SK-MEL-5 (cell line): Measurements from ENCODE around the gene SERP1. TPM values are rescaled to one million over a fixed set of nuclear protein-coding genes. Genes with fewer than 3 reads are reported as not detected.

Source experiments
- DNase-seq: peaks from one replicate; pipeline ENCODE4 v3.0.0-alpha.2; 2016; ENCODE audit warnings: low read depth, low spot score
- in situ Hi-C: cut with HindIII; loops from 2 replicates; pipeline ENCODE4 v1.10.0; 2016; ENCODE audit warnings: low sequenced_read_pairs, high pct_unique_total_duplicates, low pct_unique_long_range_greater_than_20kb
- polyA plus RNA-seq, 2 experiments: library from polyadenylated mRNA; depleted of rRNA; stranded (reverse); fragments of >200 nt; gene quantifications; 2 replicates each; pipeline ENCODE4 v1.2.3, GENCODE V29; 2015
- total RNA-seq: library from RNA; depleted of rRNA; stranded (reverse); fragments of >200 nt; shearing (Covaris generic); gene quantifications from 2 replicates; pipeline ENCODE4 v1.2.3, GENCODE V29; 2014; rRNA removed

The SERP1 gene
- 72.6 and 89.6 TPM in 2 replicates for total RNA-seq
- polyA plus RNA-seq (2015; cell fraction: cytosol; rRNA removed) = 145 and 160 TPM in 2 replicates
- 34.8 and 35.7 TPM in 2 replicates for polyA plus RNA-seq (2015; cell fraction: nucleus; rRNA removed)

GRCh38 chr3:150546226-150547044 is at the start of gene SERP1, which contains the start of gene EIF2A:
Gene SERP1, minus strand, starts transcription at chr3:150546496. Its CDS starts 361 bp downstream, at chr3:150546135.
Gene EIF2A, plus strand, starts transcription at chr3:150546787. Its CDS starts 16 bp downstream, at chr3:150546803.
- in situ Hi-C loops = no loop called here
- peak; percentile 99 for DNase-seq

- DNase-seq = no peak
- in situ Hi-C loops = no loop called here
These were observed 47.9 kb upstream of the SERP1 start for GRCh38 chr3:150594150-150594549.

DNA sequence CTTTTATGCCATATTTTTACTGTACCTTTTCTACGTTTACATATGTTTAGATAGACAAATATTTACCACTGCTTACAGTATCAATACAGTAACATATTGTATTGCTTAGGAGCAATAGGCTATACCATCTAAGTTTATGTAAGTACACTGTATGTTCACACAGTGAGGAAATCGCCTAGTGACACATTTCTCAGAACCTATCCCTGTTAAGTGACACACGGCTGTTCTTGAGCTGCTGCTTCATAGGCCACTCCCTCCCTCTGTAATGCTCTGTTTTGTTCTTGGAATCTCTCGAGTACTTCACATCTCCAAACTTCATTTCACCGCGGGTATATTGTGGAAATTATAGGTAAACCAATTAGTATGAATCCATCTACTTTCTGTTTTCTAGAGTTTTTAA is 43.5 kb upstream of the SERP1 start:
- DNase-seq = no peak
- in situ Hi-C loops = no loop called here

- in situ Hi-C loops = no loop called here
- DNase-seq = no peak
These were observed 41.9 kb upstream of the SERP1 start for GRCh38 chr3:150588027-150588830.

DNA sequence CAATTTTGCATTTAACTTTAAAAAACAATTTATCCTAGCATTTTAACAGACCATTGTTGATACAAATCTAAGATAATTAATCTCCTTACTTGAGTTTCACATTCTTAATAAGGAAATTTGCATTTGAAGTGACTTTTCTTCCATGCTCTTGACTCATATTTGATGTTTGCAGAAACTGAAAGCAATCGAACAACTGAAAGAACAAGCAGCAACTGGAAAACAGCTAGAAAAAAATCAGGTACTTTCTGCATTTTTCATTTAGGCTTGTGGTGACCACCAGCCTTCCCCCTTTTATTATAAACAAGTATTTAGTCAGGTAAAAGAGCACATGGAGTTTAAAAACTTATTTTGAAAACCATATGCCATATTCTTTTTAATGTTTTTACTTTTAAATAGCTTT is 36.7 kb upstream of the SERP1 start:
- DNase-seq = no peak
- in situ Hi-C loops = no loop called here

- in situ Hi-C loops = no loop called here
- DNase-seq = no peak
These were observed 36.3 kb upstream of the SERP1 start for GRCh38 chr3:150582620-150583019.

GRCh38 chr3:150581174-150581573 is 34.9 kb upstream of the SERP1 start:
- in situ Hi-C loops = no loop called here
- no peak for DNase-seq

- no peak for DNase-seq
These were observed 31.6 kb upstream of the SERP1 start for GRCh38 chr3:150577855-150578254.

GRCh38 chr3:150567328-150567727 is 21.0 kb upstream of the SERP1 start:
- in situ Hi-C loops = no loop called here
- DNase-seq = no peak

More at GRCh38 chr3:150577855-150578254, 31.6 kb upstream of the SERP1 start:
- in situ Hi-C loops = no loop called here

- DNase-seq = no peak
- in situ Hi-C loops = no loop called here
These were observed 17.9 kb upstream of the SERP1 start for GRCh38 chr3:150564243-150564642.

- in situ Hi-C loops = no loop called here
- no peak for DNase-seq
These were observed 11.4 kb upstream of the SERP1 start for GRCh38 chr3:150557725-150558124.

DNA sequence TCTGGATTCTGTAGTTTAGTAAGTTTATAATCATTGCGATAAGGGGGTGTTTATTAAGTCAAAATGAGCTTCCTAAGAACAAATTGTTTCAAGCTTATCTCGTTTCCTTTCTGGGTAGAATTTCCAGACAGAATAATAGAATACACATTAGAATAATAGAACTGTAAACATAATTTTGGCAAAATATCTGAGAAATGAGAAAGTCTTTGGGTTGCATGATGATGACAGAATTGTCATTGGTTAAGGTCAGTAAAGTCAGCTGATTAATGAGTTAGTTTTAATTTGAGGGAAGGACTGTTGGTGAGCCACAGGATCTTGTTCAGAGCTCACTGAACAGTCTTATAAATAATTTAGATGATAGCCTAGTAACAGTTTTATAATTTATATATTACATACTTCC is 10.5 kb upstream of the SERP1 start:
- no peak for DNase-seq
- in situ Hi-C loops = no loop called here

DNA sequence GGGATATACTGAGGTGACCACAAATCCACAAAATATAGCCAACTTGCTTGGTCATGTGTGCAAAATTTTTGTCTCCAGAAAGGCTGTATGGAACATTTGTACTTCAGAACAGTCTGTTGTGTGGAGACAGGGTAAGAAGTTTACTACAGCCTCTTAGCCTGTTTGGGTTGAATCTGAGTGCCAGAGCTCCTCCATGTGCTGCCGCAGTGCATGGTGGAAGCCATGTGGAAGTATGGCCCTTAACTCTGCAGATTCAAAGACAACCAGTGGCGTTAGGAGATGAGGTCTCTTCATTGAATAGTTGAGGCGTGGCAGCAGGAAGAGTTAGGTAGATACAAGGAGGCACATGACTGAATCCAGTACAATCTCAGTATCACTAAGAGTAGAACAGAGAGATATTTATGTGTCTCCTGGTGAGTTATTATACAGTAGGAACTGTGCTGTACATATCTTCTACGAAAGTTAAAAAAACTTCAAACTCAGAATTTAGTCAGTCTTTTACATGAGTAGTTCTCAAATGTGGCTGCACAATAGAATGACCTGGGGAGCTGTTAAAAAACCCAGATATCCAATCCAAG is 9.7 kb upstream of the SERP1 start:
- peak; percentile 14 for DNase-seq
- in situ Hi-C loops = no loop called here

GRCh38 chr3:150547045-150547741 is 897 bp upstream of the SERP1 start:
- in situ Hi-C loops = no loop called here
- DNase-seq = peak; percentile 15

DNA sequence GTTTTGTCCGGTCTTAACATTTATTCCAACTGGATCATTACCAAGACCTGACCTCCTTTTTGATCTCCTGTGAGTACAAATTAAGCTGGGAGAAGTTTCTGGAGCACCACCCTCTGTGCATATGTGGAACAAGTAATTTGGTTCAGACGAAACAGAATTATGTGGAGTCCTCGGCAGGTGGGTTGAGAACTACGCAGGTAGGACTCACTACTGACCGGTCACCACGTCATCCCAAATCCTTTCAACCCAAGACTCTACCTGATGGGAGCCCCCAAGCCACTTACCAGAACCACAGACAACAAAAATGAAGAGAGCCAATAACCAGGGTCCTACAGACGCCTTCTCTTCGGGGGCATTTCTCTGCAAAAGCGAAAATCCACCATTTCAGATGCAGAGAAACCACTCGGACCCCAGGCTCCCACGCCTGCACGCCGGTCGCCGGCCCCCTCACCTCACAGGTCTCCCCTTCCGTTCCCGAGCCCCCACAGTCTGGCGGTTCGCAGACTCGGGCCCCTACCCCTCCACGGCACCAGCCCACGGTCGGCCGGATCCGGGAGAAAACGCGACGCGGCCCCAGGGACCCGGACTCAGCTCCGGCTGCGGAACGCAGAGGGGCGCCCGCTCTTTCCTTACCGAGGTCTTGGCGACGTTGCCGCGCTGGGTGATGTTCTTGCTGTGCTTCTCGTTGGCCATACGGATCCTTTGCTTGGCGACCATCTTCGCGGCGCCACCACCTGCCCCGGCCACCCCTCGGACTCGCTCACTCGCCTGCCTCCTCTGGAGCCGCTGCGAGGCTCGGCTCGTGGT is 674 bp downstream of the SERP1 start:
- no peak for DNase-seq
- in situ Hi-C loops = no loop called here

DNA sequence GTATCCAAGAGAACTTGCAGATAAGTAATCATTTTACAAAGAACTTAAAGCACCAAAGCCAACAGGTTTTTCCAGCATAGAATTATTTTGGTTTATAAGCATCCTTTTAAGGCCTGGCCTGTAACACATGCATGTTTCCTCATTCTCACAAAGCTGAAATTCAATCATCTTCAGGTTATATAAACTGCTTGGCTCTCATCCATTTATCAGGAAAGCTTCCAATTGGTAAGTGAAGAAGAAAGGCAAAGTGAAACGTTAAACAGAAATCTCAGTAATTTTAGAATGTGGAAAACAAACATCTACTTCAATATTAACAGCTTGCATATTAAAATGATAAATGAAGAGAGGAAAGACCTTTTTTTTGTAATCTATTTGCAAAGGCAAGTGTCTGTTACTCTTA is 1.6 kb downstream of the SERP1 start:
- in situ Hi-C loops = no loop called here
- no peak for DNase-seq

GRCh38 chr3:150544041-150544440 is 2.3 kb downstream of the SERP1 start:
- in situ Hi-C loops = no loop called here
- DNase-seq = no peak
